H1 (cell line): ENCODE data around the gene NTN1. TPM values are rescaled to one million over a fixed set of nuclear protein-coding genes. Genes with fewer than 3 reads are reported as not detected.

Source experiments
- BRCA1 ChIP-seq: IDR thresholded peaks from 2 replicates; pipeline ENCODE4 v1.6.1; 2012; ENCODE audit warnings: low read depth, low read length, improper control_type of control experiment
- EGR1 ChIP-seq: IDR thresholded peaks from 2 replicates; pipeline ENCODE4 v1.6.1; 2011; ENCODE audit warnings: low read depth, low read length, borderline replicate concordance
- HDAC2 ChIP-seq, 2 experiments: fragments of 300-600 bp in 1 of 2; sonication (generic) in 1 of 2; IDR thresholded peaks; 2 replicates each; pipeline ENCODE4 v1.6.1; 2011 to 2012; ENCODE audit warnings: low read depth in 2 of 2, low read length in 2 of 2, mild to moderate bottlenecking in 2 of 2, moderate library complexity in 2 of 2, borderline replicate concordance in 1 of 2, inconsistent platforms in 1 of 2
- RBBP5 ChIP-seq: IDR thresholded peaks from 2 replicates; pipeline ENCODE4 v1.7.1; 2012; ENCODE audit warnings: low read depth, mild to moderate bottlenecking, inconsistent platforms, low read length, moderate library complexity, borderline replicate concordance
- RFX5 ChIP-seq: IDR thresholded peaks from 2 replicates; pipeline ENCODE4 v1.6.1; 2011; ENCODE audit warnings: low read depth, low read length, improper control_type of control experiment, borderline replicate concordance
- SIX5 ChIP-seq: IDR thresholded peaks from 2 replicates; pipeline ENCODE4 v1.6.1; 2011; ENCODE audit warnings: mild to moderate bottlenecking, low read depth, low read length
- SRF ChIP-seq: IDR thresholded peaks from 2 replicates; pipeline ENCODE4 v1.6.1; 2011; ENCODE audit warnings: mild to moderate bottlenecking, low read depth, low read length, moderate library complexity
- TCF12 ChIP-seq: IDR thresholded peaks from 2 replicates; pipeline ENCODE4 v1.6.1; 2011; ENCODE audit warnings: low read depth, mild to moderate bottlenecking, low read length
- YY1 ChIP-seq: IDR thresholded peaks from 2 replicates; pipeline ENCODE4 v1.6.1; 2011; ENCODE audit warnings: low read depth, mild to moderate bottlenecking, low read length
- ZNF274 ChIP-seq: IDR thresholded peaks from 2 replicates; pipeline ENCODE4 v1.7.0; 2012; ENCODE audit warnings: low read length, borderline replicate concordance; ENCODE audit errors: extremely low read depth
- polyA plus RNA-seq, 7 experiments: library from polyadenylated mRNA; depleted of rRNA in 3 of 7; stranded (reverse) in 5 of 7; unstranded in 2 of 7; fragments of >200 nt in 5 of 7; fragments of 200-250 nt in 2 of 7; gene quantifications; 1 replicate in 5 of 7; 2 replicates in 1 of 7; 4 replicates in 1 of 7; pipeline versions ENCODE4 v1.2.1 to v1.2.3, GENCODE V29; 2011 to 2013; ENCODE audit warnings: missing spikeins in 2 of 7, mixed read lengths in 2 of 7
- total RNA-seq: library from RNA; stranded (reverse); fragmentation: NEBNext Ultra II Directional; extraction: Animal tissue kit (Norgen Biotek cat#: 25700); gene quantifications from 2 replicates; pipeline ENCODE4 v1.2.1, GENCODE V29; 2021
- TF ChIP-seq, protein P1 (sequence below): IDR thresholded peaks from 2 replicates; pipeline ENCODE4 v1.6.1; 2012; ENCODE audit warnings: inconsistent platforms

Gene NTN1
- total and polyA plus RNA-seq, 2 of the 8 experiments (the other 6 are each of a cell fraction or from before 2014, with no cell fraction given) = 2.0 to 2.3 TPM

DNA sequence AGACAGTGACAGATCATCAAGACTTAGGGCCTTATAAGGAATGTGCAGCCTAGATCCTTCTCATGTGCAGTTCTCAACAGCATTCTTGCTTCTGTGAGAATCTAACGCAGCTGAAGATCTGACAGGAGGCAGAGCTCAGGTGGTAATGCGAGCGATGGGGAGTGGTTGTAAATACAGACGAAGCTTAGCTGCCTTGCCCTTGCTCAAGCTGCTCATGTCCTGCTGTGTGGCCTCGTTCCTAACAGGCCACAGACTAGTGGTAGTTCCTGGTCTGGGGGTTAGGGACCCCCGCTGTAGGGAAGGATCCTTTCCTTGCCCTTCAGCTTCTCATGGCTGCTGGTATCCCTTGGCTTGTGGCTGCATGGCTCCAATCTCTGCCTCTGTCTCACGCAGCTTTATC, 10.3 kb upstream of the NTN1 start (continued):
- no peak for TF ChIP-seq ZNF274
- no peak for TF ChIP-seq HDAC2 (IDR thresholded peaks at IDR 0.05; ENCODE audit: borderline replicate concordance in 1 of 2, low read depth in 2 of 2, low read length in 2 of 2)
- no peak for TF ChIP-seq RFX5
- TF ChIP-seq BRCA1 = no peak
- TF ChIP-seq, protein P1, sequence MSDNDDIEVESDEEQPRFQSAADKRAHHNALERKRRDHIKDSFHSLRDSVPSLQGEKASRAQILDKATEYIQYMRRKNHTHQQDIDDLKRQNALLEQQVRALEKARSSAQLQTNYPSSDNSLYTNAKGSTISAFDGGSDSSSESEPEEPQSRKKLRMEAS = 0 out of 2 replicates have a peak, but pooled peaks have one; percentile 18
- no peak for TF ChIP-seq RBBP5
- no peak for TF ChIP-seq SRF
- no peak for TF ChIP-seq EGR1
- 0 out of 2 replicates have a peak, but pooled peaks have one; percentile 62 for TF ChIP-seq TCF12
- TF ChIP-seq YY1 = no peak
- no peak for TF ChIP-seq SIX5
